SK-N-SH treated with all-trans-retinoic acid at 6 μM for 48 hours (cell line): ENCODE data around the gene PFKFB2.

Source experiments
- ATAC-seq: fragments of 200-7000 bp; cut with Tn5 transposase; 3 replicates; pipeline ENCODE4 v1.9.1; 2020; ENCODE audit warnings: mild to moderate bottlenecking, moderate library complexity
- BACH2 ChIP-seq: fragments of 250-450 bp; sonication (Bioruptor Pico); IDR thresholded peaks from 2 replicates; pipeline ENCODE4 v1.9.0; 2021; ENCODE audit warnings: mild to moderate bottlenecking, borderline replicate concordance
- CSDC2 ChIP-seq: fragments of 250-450 bp; sonication (Bioruptor Pico); IDR thresholded peaks from 2 replicates; pipeline ENCODE4 v1.5.0; 2020; ENCODE audit warnings: mild to moderate bottlenecking, moderate library complexity
- CSRNP3 ChIP-seq: fragments of 250-450 bp; sonication (Bioruptor Pico); IDR thresholded peaks from 2 replicates; pipeline ENCODE4 v1.5.1; 2021; ENCODE audit warnings: mild to moderate bottlenecking, moderate library complexity
- ESRRG ChIP-seq: fragments of 250-450 bp; sonication (Bioruptor Pico); IDR thresholded peaks from 2 replicates; pipeline ENCODE4 v1.6.1; 2021; ENCODE audit warnings: mild to moderate bottlenecking
- GLIS3 ChIP-seq: fragments of 250-450 bp; sonication (Bioruptor Pico); IDR thresholded peaks from 2 replicates; pipeline ENCODE4 v1.5.0; 2020; ENCODE audit warnings: mild to moderate bottlenecking, moderate library complexity
- ISL1 ChIP-seq: fragments of 250-450 bp; sonication (Bioruptor Pico); IDR thresholded peaks from 2 replicates; pipeline ENCODE4 v2.1.2; 2022; ENCODE audit warnings: mild to moderate bottlenecking, moderate library complexity
- OSR1 ChIP-seq: fragments of 250-450 bp; sonication (Bioruptor Pico); IDR thresholded peaks from 2 replicates; pipeline ENCODE4 v1.8.0; 2022; ENCODE audit warnings: moderate library complexity, mild to moderate bottlenecking, inconsistent platforms
- PATZ1 ChIP-seq: fragments of 250-450 bp; sonication (Bioruptor Pico); IDR thresholded peaks from 2 replicates; pipeline ENCODE4 v1.8.0; 2020; ENCODE audit warnings: mild to moderate bottlenecking, moderate library complexity, borderline replicate concordance
- POU6F1 ChIP-seq: fragments of 250-450 bp; sonication (Bioruptor Pico); IDR thresholded peaks from 2 replicates; pipeline ENCODE4 v1.8.0; 2021; ENCODE audit warnings: low read depth, mild to moderate bottlenecking, moderate library complexity, borderline replicate concordance
- PPARA ChIP-seq: fragments of 250-450 bp; sonication (Bioruptor Pico); IDR thresholded peaks from 2 replicates; pipeline ENCODE4 v1.5.0; 2020; ENCODE audit warnings: mild to moderate bottlenecking, borderline replicate concordance
- SNAI2 ChIP-seq: fragments of 250-450 bp; sonication (Bioruptor Pico); IDR thresholded peaks from 2 replicates; pipeline ENCODE4 v1.5.0; 2020; ENCODE audit warnings: mild to moderate bottlenecking, moderate library complexity
- TOX ChIP-seq: fragments of 250-450 bp; sonication (Bioruptor Pico); IDR thresholded peaks from 2 replicates; pipeline ENCODE4 v1.8.0; 2021; ENCODE audit warnings: mild to moderate bottlenecking, moderate library complexity, borderline replicate concordance
- ZC3H10 ChIP-seq: fragments of 250-450 bp; sonication (Bioruptor Pico); IDR thresholded peaks from 2 replicates; pipeline ENCODE4 v1.5.1; 2021; ENCODE audit warnings: mild to moderate bottlenecking, moderate library complexity
- ZFP3 ChIP-seq: fragments of 250-450 bp; sonication (Bioruptor Pico); IDR thresholded peaks from 2 replicates; pipeline ENCODE4 v1.5.0; 2020; ENCODE audit warnings: mild to moderate bottlenecking, moderate library complexity
- ZNF565 ChIP-seq: fragments of 450-650 bp; formaldehyde crosslinking; conservative IDR thresholded peaks from 2 replicates; pipeline ENCODE4 v1.5.0; 2020; ENCODE audit warnings: low read depth, mild to moderate bottlenecking, moderate library complexity
- ZNF8 ChIP-seq: fragments of 450-650 bp; formaldehyde crosslinking; IDR thresholded peaks from 2 replicates; pipeline ENCODE4 v1.5.0; 2020; ENCODE audit warnings: mild to moderate bottlenecking, moderate library complexity
- TF ChIP-seq, protein P1 (sequence below): fragments of 250-450 bp; sonication (Bioruptor Pico); IDR thresholded peaks from 2 replicates; pipeline ENCODE4 v1.5.0; 2020; ENCODE audit warnings: mild to moderate bottlenecking, moderate library complexity

PFKFB2 gene

GRCh38 chr1:207052911-207053769, at the start of gene PFKFB2:
Gene PFKFB2 (plus strand): TSS chr1:207053275. CDS start chr1:207054718, 1,443 bp downstream.
- TF ChIP-seq ZFP3 (CRISPR knock-in tag), result no peak
- TF ChIP-seq ESRRG (CRISPR knock-in tag), result no peak
- TF ChIP-seq, protein P1, sequence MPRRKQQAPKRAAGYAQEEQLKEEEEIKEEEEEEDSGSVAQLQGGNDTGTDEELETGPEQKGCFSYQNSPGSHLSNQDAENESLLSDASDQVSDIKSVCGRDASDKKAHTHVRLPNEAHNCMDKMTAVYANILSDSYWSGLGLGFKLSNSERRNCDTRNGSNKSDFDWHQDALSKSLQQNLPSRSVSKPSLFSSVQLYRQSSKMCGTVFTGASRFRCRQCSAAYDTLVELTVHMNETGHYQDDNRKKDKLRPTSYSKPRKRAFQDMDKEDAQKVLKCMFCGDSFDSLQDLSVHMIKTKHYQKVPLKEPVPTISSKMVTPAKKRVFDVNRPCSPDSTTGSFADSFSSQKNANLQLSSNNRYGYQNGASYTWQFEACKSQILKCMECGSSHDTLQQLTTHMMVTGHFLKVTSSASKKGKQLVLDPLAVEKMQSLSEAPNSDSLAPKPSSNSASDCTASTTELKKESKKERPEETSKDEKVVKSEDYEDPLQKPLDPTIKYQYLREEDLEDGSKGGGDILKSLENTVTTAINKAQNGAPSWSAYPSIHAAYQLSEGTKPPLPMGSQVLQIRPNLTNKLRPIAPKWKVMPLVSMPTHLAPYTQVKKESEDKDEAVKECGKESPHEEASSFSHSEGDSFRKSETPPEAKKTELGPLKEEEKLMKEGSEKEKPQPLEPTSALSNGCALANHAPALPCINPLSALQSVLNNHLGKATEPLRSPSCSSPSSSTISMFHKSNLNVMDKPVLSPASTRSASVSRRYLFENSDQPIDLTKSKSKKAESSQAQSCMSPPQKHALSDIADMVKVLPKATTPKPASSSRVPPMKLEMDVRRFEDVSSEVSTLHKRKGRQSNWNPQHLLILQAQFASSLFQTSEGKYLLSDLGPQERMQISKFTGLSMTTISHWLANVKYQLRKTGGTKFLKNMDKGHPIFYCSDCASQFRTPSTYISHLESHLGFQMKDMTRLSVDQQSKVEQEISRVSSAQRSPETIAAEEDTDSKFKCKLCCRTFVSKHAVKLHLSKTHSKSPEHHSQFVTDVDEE (CRISPR knock-in tag), result no peak
- no peak for TF ChIP-seq SNAI2 (CRISPR knock-in tag)
- TF ChIP-seq GLIS3 (CRISPR knock-in tag), result no peak
- peak; percentile 83 for ATAC-seq

GRCh38 chr1:207004931-207005830, 47.9 kb upstream of the PFKFB2 start:
- TF ChIP-seq ISL1 (CRISPR knock-in tag) (no peak), CSDC2 (no peak), BACH2 (CRISPR knock-in tag) (no peak), PATZ1 (CRISPR knock-in tag) (no peak), PPARA (CRISPR knock-in tag) (no peak), POU6F1 (CRISPR knock-in tag) (no peak)
- peak; percentile 90 for ATAC-seq

DNA sequence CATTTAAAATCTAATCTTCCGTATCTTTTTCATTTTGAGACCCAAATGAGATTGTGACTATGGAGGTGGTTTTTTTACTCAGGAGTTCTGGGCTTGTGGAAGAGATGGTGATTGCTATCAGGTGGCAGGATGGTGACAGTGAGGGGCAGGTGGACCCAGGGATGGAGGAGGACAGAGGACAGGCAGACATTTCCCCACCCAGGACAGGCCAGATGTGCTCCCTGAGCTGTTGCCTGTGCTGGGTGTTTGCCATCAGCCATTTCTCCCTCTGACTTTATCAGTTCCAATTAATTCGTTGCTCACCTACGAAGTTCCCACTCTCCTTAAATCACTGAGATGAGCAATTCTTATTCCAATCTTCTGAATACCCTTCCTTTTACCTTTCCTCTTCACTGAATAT, 47.0 kb upstream of the PFKFB2 start:
- TF ChIP-seq POU6F1 (CRISPR knock-in tag), result no peak
- no peak for TF ChIP-seq BACH2 (CRISPR knock-in tag)
- no peak for TF ChIP-seq ZNF8 (CRISPR knock-in tag)
- TF ChIP-seq CSDC2, result no peak
- TF ChIP-seq, all 23 proteins: peak for 0
- no peak for ATAC-seq

GRCh38 chr1:207006914-207007313, 46.2 kb upstream of the PFKFB2 start:
- TF ChIP-seq ZNF565 (CRISPR knock-in tag), result no peak
- TF ChIP-seq ESRRG (CRISPR knock-in tag), result no peak
- TF ChIP-seq OSR1 (CRISPR knock-in tag), result no peak
- no peak for TF ChIP-seq BACH2 (CRISPR knock-in tag)
- TF ChIP-seq CSRNP3 (CRISPR knock-in tag), result no peak
- no peak for TF ChIP-seq PATZ1 (CRISPR knock-in tag)
- TF ChIP-seq ZC3H10 (CRISPR knock-in tag), result no peak
- TF ChIP-seq TOX (CRISPR knock-in tag), result no peak
- no peak; the same call in 1 of the 3 replicates for ATAC-seq
